Ureter (tissue), 1 donor: ENCODE results near the gene DTHD1. TPM values are rescaled to one million over a fixed set of nuclear protein-coding genes. Genes with fewer than 3 reads are reported as not detected.

ENCODE experiments used
- DNase-seq: peaks from one replicate; pipeline ENCODE4 v3.0.0-alpha.2; 2020; ENCODE audit warnings: low spot score
- total RNA-seq: library from RNA; stranded (reverse); gene quantifications from one replicate; pipeline ENCODE4 v1.2.4, GENCODE V29; 2023
- donor health status: DM: yes; HTN: yes; CAD: no.

The DTHD1 gene
- total RNA-seq, 1 donor from 2014 or later: 1.1 TPM

DNA sequence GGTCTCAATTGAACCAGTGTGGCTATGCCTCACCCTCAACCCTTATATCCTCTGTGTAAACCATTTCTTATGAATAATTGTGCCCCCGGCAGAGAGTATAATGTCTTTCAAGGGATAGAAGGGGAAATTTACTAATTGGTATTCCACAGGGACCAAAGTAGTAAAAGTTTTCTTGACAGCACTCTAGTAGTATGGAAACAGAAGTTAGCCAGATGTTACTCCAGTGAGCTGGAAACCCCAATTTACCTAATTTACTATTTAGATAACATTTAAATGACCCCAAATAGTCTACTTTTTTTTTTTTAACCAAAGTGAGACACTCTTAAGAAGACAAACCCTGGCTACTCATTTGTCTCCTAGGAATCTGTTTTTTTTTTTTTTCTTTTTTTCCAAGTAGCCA is 32.3 kb downstream of the DTHD1 start:
- DNase-seq: no peak

DNA sequence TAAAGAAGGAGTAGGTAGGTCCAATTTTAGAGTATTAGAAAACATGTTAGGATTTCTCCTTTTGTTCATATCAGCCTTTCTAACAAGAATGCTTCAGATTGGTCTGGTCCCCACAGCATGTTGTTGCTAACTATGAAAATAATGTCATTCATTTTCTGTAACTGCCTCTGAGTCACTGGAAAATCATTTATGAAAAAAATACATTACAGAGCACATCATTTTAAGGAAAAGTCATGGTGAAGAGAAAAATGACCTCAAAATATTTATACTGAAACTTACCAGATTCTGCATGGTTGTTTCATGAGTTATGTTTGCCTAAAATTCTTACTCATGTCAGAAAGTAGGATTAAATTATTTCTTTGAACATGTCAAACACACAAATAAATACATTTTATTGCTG is 35.2 kb downstream of the DTHD1 start:
- no peak for DNase-seq

DNA sequence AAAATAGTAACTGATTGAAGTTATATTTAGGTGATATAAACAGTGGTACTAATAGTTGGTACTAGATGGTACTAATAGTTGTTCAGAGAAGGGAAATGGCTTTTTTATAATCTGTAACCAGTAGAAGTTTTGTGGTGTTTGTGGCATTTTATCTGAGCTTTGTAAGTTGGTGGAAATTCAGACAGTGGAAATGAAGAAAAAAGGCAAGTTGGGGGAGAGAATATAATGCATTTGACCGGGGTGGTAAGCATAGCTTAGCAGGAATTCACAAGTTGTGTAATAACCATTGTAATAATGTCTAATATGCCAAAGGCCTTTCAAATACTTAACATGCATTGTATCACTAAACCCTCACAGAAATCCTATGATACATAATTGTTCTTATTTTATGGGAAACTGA is 36.3 kb downstream of the DTHD1 start:
- no peak for DNase-seq

DNA sequence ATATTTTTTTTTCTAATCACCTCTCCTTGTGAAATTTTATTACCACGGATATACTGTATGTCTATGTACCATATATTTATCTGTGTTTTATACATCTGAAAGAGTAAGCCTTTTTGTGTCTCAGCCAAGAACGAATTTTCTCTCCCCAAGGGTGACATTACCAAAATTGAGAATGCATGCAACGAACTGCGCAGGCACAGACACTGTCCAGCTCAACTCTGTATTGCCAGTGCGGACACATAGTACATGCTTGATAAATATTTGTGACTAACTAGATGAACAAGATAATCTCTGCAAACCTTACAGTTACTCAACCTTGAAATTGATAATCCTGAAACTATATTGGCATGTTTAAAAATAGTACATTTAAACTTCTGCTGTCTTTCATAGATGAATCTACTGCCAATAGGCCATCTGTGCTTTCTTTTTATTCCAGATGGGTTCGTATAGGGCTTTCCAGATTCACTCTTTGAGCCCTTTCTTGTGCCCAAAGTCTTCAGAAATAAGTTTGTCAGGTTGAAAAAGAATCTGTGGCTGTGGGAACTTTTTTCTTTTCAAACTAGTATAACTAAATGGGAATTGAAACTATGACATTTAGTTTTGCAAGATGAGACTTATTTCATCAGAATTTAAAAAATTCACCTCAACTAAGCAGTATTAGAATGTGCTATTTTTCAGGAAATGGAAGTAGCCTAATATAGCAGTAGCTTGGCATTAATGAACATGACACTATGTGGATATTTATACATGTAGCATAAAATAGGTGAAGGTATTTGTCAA is 38.9 kb downstream of the DTHD1 start:
- no peak for DNase-seq

DNA sequence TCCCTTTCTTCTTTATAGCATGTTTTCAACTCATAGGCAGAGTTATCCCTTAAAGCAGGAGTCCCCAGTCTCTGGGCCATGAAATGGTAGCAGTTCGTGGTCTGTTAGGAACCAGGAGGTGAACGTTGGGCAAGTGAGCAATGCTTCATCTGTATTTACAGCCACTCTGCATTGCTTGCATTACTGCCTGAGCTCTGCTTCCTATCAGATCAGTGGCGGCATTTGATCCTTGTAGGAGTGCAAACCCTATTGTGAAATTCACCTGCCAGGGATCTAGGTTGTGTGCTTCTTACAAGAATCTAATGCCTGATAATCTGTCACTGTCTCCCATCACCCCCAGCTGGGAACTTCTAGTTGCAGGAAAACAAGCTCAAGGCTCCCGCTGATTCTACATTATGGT is 39.8 kb downstream of the DTHD1 start:
- DNase-seq: no peak

DNA sequence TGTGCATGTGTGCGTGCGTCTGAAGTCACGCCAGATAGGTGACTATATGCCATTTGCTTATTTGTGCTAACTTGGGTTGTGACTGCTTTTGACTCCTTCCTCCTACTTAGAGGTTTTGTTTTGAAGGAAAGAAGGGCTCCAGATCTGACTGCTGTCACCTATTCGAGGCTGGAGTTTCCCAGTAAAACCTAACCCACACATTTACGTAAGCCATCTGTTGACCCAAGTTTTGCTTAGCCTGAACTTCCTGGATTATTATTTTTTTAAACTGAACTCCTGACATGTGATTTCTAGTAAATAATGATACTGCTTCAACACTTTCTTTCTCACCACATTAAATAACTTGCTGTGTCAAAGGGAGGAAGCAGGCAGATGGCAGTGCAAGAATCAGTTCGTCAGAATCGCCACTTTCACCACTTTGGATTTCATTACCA is 41.5 kb downstream of the DTHD1 start:
- DNase-seq: no peak

DNA sequence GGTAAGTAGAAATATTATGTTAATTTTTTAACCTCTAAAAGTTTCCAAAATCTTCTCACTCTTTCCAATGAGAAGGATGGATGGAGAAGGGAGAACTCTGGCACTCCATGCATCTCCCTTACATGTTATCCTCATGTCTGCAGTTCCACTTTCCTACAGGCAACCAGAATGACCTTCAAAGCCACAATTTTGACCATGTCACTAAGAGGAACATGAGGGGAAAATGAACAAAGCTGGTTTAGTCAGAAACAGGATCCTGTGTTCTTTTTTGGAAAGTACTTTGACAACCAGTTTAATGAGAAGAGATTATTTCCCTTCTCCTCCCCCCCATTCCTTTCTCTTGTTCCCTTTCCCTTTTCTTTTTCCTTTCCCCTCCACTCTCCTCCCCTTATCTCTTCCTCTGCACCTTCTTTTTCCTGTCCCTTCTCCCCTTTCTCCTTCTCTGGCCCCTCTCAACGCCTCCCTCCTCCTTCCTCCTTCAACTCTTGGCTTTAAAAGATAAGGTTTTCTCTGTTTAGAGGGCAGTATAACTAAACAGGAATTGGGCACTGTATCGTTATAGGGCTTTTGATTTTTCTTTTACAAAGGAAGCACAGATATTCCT is 42.5 kb downstream of the DTHD1 start:
- DNase-seq: no peak

DNA sequence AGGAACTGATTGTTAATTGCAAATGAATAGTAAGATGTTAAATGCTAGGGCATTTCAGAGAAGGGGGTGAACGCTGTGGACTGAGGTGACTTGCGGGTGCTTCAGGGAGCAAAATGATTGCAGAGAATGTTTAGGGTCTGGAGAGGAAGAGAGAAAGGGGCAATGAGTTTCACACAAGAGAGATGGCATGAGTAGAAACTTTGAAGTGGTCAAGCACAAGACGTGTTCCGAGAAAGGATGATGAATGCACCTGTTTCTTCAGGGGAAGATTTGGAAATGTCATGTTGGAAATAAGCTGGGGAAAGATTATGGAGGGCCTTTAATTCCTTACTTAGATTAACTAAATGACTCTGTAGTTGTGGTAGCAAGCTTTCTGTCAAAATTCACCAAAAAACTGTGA is 43.4 kb downstream of the DTHD1 start:
- no peak for DNase-seq

DNA sequence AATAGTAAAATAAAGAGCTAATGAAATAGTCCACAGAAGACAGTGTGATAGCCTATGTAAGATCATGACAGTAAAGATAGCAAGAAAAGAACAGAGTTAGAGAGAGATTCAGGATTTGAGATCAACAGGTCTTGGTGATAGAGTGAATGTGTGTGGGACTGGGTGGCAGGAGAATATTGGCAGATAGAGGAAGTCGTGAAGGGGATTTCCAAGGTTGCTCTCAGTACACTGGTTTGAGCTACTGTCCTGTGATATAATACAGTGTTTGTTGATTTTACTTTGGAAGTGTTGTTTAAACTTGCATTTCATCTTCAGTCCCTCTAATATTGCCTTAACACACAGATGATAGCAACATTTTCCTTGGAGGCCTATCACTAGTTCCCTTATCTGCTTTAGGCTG is 44.1 kb downstream of the DTHD1 start:
- DNase-seq: no peak

DNA sequence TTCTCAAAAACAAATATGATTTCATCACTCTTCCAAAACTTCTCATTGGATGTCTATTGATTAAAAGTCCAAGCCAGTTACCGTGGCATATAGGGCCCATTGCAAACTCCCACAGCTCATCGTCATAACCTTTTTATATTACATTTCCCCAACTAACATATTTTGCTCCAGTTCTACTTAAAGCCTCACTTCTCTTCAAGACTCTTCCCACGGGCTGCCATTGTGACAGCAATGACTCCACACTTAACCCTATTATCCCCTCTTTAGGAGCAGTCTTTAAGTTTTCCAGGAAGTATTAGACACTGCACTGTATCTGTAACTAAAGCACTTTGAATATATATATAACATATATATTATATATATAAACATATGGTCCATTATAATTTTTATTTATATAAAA is 44.5 kb downstream of the DTHD1 start:
- DNase-seq: no peak

DNA sequence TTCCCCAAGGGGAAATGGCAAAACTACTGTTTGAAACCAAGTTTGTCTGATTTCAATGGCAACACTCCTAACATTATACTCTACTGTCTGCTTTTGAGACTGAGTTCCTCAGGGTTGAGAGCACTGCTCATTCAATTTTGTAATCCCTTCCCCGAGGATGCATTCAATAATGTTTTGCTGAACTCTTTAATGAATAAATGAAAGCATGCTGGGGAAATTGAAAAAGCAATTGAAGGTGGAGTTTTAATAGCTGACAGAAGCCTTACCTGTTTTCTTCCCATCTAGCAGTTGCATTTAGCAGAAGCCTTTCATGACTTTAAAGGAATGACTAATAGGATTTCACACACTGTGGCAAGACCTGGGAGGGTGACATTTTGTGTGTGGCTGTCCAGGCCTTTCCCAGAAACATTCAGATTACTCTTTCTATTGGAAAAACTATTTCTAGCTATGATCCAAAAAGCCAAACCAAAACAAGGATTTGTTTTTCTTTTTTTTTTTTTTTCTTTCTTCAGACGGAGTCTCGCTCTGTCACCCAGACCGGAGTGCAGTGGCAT is 45.1 kb downstream of the DTHD1 start:
- DNase-seq: no peak

DNA sequence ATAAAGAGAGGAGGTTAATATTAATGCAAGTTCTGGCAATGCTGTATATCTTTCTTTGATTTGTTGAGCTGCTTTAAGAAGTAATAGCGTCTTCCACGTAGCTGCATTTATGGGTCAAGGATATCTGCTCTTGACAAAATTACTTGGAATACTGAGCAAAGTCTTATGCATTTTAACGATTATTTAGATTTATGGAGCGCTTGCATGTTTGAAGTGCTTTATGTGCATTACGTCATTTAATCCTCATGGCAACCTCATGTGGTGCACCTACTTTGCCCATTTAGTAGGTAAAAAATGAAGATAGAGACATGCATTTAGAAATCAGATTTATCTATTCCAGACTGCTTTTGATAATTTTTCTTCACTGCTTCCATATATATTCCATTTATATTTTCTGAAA is 46.0 kb downstream of the DTHD1 start:
- no peak for DNase-seq

DNA sequence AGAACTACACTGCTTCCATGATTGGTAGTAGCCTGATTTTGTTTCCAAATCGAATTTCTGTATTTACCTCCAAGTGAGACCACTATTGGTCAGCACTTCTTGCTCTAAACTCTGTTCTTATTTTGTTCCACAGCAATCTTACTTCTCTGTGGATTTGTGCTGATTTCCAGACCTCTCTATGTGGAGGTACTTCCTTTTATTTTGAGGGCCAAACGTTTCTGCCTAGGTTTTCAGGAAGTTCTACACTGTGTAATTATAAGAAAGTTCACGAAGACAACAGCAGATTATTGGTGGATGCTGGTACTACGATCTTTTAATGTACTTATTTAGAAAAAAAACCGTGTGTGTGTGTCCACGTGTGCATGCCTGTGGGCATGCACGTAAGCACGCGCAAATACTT is 46.7 kb downstream of the DTHD1 start:
- DNase-seq: no peak

DNA sequence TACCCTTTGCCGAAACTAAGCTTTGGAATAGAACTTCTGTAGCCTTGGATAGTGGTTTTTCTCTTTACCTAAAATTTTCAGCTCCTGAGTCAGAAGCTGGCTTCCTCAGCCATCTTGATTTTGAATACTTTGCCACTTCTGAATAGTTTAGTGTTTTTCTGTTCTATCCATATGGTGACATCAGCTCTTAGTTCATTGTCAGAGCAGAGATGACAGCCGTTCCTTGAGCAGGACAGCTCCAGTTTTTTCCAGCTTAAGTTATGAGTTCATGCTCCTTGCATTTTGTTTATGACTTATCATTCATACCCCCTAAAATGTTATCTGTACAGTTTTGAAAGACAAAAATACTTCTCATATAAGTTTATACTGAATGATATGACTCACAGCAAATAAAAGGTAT is 47.8 kb downstream of the DTHD1 start:
- DNase-seq: no peak

DNA sequence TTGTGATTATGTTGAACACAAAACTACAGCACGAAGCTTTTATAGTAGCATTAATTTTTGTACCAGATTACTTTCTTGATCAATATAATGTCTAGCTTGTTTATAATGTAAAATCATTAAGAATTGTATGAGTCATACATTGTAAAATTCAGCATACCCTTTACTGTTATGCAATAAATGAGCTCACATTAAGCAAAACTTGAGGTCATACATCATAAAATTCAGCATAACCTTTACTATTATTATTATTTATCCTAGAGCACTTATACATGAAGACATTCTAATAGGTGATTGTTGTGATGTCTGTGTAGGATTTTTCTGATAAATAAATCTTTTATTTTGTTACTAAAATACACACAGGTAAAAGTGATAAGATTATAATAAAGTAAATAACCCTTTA is 49.4 kb downstream of the DTHD1 start:
- DNase-seq: no peak

DNA sequence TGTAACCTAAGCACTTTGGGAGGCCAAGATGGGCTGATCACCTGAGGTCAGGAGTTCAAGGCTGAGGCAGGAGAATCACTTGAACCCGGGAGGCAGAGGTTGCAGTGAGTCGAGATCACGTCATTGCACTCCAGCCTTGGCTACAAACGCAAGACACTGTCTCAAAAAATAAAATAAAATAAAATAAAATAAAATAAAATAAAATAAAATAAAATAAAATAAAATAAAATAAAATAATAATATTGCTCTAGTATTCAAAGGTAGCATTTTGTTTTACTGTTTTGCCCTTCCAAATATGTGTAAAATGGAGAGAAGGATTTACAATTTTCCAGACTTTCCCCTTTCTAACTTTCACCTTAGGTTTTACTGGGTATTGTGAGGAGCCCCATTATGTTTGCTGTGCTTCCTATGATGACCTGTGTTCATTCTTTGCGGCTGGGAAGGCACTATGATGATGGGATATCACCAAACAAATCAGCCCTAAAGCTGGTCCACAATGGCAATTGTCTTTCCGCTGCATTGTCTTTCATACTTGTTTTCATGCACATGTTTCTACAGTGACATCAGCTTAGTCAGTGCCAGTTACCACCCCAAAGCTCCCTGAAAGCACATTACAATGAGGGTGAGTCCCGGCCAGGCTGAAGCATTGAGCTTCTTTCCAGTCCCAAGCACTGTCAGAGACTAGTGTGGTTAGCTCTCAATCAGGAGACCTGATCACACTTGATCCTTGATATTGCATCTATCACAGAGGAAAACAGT is 50.8 kb downstream of the DTHD1 start:
- no peak for DNase-seq

DNA sequence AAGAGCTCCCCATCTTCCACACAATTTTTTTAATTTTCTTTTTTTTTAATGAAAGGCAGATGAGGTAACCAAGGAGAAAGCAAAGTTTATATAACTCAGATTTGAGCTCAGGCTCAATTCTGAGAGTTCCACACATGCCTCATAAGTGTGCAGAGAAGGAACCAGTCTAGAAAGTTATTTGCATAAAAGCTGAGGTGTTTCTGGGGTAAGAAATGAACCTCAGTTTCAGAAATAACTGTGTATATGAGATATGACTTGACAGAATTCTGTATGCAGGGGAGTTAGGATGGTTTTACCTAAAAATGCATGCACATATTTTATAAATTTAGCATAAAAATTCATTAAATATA is 51.3 kb downstream of the DTHD1 start:
- DNase-seq: no peak

DNA sequence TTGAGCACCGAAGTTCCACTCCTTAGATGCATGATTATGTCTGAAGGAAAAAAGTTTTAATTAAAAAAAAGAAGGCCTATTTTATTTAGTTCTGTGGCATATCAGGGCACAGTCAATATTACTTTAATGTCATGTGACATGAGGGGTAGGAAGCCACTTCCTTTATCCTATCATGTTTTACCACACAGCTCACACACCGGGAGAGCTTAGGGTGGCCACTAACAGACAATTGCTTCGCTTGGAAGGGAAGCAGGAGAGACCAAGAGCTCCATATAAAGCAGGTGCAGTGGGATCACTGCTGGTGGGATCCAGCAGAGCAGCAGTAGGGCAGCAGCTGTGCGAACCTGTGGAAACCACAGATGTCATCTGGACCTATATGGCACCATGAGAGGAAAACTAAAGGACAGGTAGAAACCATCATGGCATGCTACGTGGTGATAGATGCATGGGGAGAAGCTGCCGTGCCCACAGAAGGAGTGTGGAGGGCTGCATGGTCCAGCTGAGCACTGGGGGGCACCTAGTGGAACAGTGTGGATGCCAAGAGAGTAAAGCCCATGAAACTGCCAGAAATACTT is 52.0 kb downstream of the DTHD1 start:
- no peak for DNase-seq

DNA sequence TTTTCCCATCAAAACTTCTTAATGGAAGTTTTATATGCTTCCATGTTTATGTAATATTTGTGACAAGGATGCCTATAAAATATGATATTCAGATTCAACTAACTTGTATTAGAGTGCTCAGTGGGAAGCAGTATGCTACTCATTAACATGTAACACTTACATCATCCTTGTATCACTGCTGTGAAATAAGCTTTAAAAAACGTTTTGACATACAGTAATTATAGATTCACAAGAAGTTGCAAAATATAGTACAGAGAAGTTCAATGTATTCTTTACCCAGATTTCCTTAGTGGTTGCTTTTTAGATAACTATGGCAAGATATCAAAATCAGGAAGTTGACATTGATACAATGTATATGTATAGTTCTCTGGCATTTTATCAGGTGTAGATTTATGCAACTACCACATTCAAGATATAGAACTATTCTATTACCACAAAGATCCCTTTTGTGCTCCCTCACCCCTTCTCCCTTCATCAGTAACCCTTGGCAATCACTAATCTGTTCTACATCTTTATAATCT is 56.3 kb downstream of the DTHD1 start:
- DNase-seq: no peak

DNA sequence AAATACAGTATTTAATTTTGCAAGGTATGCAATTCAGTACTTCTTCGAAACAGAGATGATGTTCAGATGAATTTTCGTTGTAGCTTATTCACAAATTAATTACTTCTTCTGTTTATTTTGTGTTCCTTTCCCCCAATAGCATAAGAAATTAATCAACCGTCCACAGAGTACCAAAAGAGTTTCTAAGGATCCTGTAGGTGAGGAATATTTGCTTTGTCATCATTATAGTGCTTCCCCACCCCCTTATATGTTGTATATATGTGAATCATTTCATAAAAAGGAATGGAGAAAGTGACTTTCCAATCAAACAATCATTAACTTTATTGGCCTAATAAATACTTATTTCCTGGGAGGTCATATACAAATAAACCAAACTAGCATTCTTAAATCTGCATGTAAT is 57.6 kb downstream of the DTHD1 start:
- DNase-seq: no peak

DNA sequence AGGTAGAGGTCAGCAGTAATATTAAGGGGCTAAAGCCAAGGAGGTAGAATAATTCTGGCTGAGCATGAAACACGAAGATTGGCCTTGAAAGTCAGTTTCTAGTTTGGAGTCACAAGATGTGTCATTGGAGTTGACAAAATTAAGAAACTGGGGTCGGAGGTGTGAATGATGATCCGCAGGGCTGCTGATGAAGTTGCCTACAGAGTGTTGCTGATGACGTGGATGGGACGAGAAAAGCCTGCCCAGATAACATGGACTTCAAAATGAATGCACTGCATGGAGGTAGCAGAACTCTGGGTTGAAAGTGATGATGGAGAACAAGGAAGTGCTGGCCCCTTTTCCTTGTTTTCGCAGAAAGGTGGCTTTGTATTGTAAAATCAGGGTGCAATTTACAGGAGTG is 60.5 kb downstream of the DTHD1 start:
- no peak for DNase-seq

DNA sequence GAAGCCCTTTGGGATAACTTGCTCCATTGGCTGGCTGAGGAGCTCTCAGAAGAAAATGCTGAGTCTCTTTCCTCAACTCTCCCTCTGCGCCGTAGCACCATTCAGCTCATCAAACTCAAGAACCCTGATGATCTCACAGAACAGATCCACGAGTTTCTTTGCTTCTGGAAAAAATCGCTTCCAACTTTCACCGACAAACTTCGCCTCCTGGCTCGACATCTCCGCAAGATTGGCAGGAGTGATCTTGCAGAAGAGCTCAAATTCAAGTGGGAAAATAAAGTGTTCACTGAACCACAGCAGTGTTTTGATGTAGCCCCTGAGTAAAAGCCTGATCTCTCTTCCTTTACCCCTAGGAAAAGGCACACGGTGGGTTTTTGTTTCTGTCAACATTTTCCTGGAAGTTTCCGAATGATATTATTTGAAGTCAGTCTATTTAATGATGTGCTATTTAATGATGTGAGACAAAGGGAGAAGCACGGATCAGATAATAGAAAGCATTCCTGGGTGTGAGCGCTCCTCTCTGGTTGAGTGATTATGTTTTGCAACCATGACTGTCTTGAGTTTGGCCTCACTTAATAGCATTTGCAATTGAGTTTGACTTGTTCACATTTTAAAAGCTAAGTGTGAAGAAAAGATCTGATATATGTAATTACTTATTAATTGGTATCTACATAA is 62.2 kb downstream of the DTHD1 start:
- no peak for DNase-seq
